WTC11 (cell line): Measurements from ENCODE around the gene CLSTN2. TPM values are rescaled to one million over a fixed set of nuclear protein-coding genes. Genes with fewer than 3 reads are reported as not detected.

ENCODE experiments used
- ATAC-seq: fragments of 200-7000 bp; cut with Tn5 transposase; 2 replicates; pipeline ENCODE4 v1.10.0; 2021; ENCODE audit warnings: mild to moderate bottlenecking, moderate library complexity
- CTCF ChIA-PET: fragments of 300-600 bp; sonication (Branson Sonifier 250); formaldehyde crosslinking; loops from one replicate; lab custom pipeline; 2021; ENCODE audit warnings: antibody characterized with exemption; lab: Charles Lee
- POLR2A ChIA-PET: fragments of 350-600 bp; sonication (Branson Sonifier 250); formaldehyde crosslinking; loops from one replicate; lab custom pipeline; 2021; ENCODE audit warnings: antibody characterized with exemption; lab: Charles Lee
- DNase-seq: peaks from one replicate; pipeline ENCODE4 v3.0.0; 2021; ENCODE audit warnings: low spot score
- H3K27ac Mint-ChIP-seq: 2 replicates; pipeline ENCODE4 v1.8.0; 2021; ENCODE audit warnings: mixed read lengths
- H3K27me3 Mint-ChIP-seq: 2 replicates; pipeline ENCODE4 v1.8.0; 2021; ENCODE audit warnings: low read depth, mild to moderate bottlenecking, moderate library complexity, mixed read lengths
- H3K36me3 Mint-ChIP-seq: 2 replicates; pipeline ENCODE4 v1.8.0; 2021; ENCODE audit warnings: mixed read lengths
- H3K4me1 Mint-ChIP-seq: 2 replicates; pipeline ENCODE4 v1.8.0; 2022; ENCODE audit warnings: mixed read lengths
- H3K4me3 Mint-ChIP-seq: 2 replicates; pipeline ENCODE4 v1.8.0; 2021; ENCODE audit warnings: mild to moderate bottlenecking, moderate library complexity, mixed read lengths
- H3K9me3 Mint-ChIP-seq: 2 replicates; pipeline ENCODE4 v1.8.0; 2021; ENCODE audit warnings: mixed read lengths
- AFF4 ChIP-seq: sonication (generic); formaldehyde crosslinking; IDR thresholded peaks from 2 replicates; pipeline ENCODE4 v1.8.1; 2023; ENCODE audit warnings: mild to moderate bottlenecking, missing genetic modification reagents, borderline replicate concordance
- CBFB ChIP-seq: sonication (generic); formaldehyde crosslinking; IDR thresholded peaks from 2 replicates; pipeline ENCODE4 v1.8.1; 2022; ENCODE audit warnings: mild to moderate bottlenecking, low read depth, missing genetic modification reagents
- E2F4 ChIP-seq: sonication (generic); formaldehyde crosslinking; IDR thresholded peaks from 2 replicates; pipeline ENCODE4 v1.8.1; 2022; ENCODE audit warnings: low read depth, mild to moderate bottlenecking, moderate library complexity, missing genetic modification reagents, borderline replicate concordance
- ELF4 ChIP-seq: sonication (generic); formaldehyde crosslinking; IDR thresholded peaks from 2 replicates; pipeline ENCODE4 v1.8.1; 2022; ENCODE audit warnings: low read depth, mild to moderate bottlenecking, moderate library complexity, missing genetic modification reagents
- FOXP4 ChIP-seq: sonication (generic); formaldehyde crosslinking; IDR thresholded peaks from 2 replicates; pipeline ENCODE4 v1.8.0; 2022; ENCODE audit warnings: mild to moderate bottlenecking, missing genetic modification reagents
- SOX15 ChIP-seq: fragments of 250-450 bp; sonication (Bioruptor Pico); IDR thresholded peaks from 2 replicates; pipeline ENCODE4 v1.9.0; 2021; ENCODE audit warnings: mild to moderate bottlenecking
- ZBTB21 ChIP-seq: sonication (generic); formaldehyde crosslinking; IDR thresholded peaks from 2 replicates; pipeline ENCODE4 v1.8.1; 2023; ENCODE audit warnings: mild to moderate bottlenecking, missing genetic modification reagents, borderline replicate concordance
- ZBTB43 ChIP-seq: sonication (generic); formaldehyde crosslinking; IDR thresholded peaks from 2 replicates; pipeline ENCODE4 v1.8.1; 2023; ENCODE audit warnings: mild to moderate bottlenecking, missing genetic modification reagents
- ZNF416 ChIP-seq: fragments of 250-450 bp; sonication (Bioruptor Pico); IDR thresholded peaks from 2 replicates; pipeline ENCODE4 v1.9.0; 2021; ENCODE audit warnings: mild to moderate bottlenecking, inconsistent platforms
- ZNF423 ChIP-seq: fragments of 250-450 bp; sonication (Bioruptor Pico); IDR thresholded peaks from 2 replicates; pipeline ENCODE4 v2.1.2; 2022; ENCODE audit warnings: mild to moderate bottlenecking, moderate library complexity
- total RNA-seq: library from RNA; stranded (reverse); gene quantifications from 3 replicates; pipeline ENCODE4 v1.2.3, GENCODE V29; 2021
- TF ChIP-seq, protein P1 (sequence below): sonication (generic); formaldehyde crosslinking; IDR thresholded peaks from 2 replicates; pipeline ENCODE4 v1.8.1; 2023; ENCODE audit warnings: mild to moderate bottlenecking, missing genetic modification reagents, moderate library complexity
- TF ChIP-seq, protein P2 (sequence below): sonication (generic); formaldehyde crosslinking; IDR thresholded peaks from 2 replicates; pipeline ENCODE4 v1.8.1; 2022; ENCODE audit warnings: missing genetic modification reagents, borderline replicate concordance

The CLSTN2 gene
- total RNA-seq, 1 experiment from 2014 or later: 0.35 TPM

- POLR2A ChIA-PET: no interaction called here
- no peak for ATAC-seq
- no peaks in the 10 kb centered on the region for H3K27me3 Mint-ChIP-seq
Observed at GRCh38 chr3:140603766-140604165, 668.8 kb downstream of the CLSTN2 start.

More at GRCh38 chr3:140603766-140604165, 668.8 kb downstream of the CLSTN2 start:
- CTCF ChIA-PET: no interaction called here
- no peak for DNase-seq
- Mint-ChIP-seq H3K4me1 (0 out of 2 replicates have a peak, but pooled peaks cover 2% of the 10 kb centered on the region), H3K36me3 (no peaks in the 10 kb centered on the region), H3K4me3 (no peak overlapping the region), H3K9me3 (no peaks in the 10 kb centered on the region), H3K27ac (no peak overlapping the region)
- TF ChIP-seq ZNF423 (CRISPR knock-in tag): no peak
- no peak for TF ChIP-seq ZNF416 (CRISPR knock-in tag)
- no peak for TF ChIP-seq CBFB
- TF ChIP-seq ZBTB21: no peak
- no peak for TF ChIP-seq SOX15 (CRISPR knock-in tag)
- no peak for TF ChIP-seq FOXP4 (CRISPR knock-in tag)
- no peak for TF ChIP-seq ELF4
- no peak for TF ChIP-seq ZBTB43
- TF ChIP-seq, protein P1, sequence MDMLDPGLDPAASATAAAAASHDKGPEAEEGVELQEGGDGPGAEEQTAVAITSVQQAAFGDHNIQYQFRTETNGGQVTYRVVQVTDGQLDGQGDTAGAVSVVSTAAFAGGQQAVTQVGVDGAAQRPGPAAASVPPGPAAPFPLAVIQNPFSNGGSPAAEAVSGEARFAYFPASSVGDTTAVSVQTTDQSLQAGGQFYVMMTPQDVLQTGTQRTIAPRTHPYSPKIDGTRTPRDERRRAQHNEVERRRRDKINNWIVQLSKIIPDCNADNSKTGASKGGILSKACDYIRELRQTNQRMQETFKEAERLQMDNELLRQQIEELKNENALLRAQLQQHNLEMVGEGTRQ (CRISPR knock-in tag): no peak
- TF ChIP-seq E2F4 (CRISPR knock-in tag): no peak
- TF ChIP-seq AFF4 (CRISPR knock-in tag): no peak
- TF ChIP-seq, protein P2, sequence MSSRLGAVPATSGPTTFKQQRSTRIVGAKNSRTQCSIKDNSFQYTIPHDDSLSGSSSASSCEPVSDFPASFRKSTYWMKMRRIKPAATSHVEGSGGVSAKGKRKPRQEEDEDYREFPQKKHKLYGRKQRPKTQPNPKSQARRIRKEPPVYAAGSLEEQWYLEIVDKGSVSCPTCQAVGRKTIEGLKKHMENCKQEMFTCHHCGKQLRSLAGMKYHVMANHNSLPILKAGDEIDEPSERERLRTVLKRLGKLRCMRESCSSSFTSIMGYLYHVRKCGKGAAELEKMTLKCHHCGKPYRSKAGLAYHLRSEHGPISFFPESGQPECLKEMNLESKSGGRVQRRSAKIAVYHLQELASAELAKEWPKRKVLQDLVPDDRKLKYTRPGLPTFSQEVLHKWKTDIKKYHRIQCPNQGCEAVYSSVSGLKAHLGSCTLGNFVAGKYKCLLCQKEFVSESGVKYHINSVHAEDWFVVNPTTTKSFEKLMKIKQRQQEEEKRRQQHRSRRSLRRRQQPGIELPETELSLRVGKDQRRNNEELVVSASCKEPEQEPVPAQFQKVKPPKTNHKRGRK (CRISPR knock-in tag): no peak
